Vagina (tissue), 2 donors: Measurements from ENCODE around the gene PNMT.

Source experiments
- CTCF ChIP-seq, 3 experiments: fragments of 450-650 bp in 2 of 3; fragments of 200-600 bp in 1 of 3; sonication (generic) in 1 of 3; IDR thresholded peaks; one replicate each; pipeline ENCODE4 v1.5.1; 2017 to 2019; ENCODE audit warnings: antibody characterized with exemption in 3 of 3, mild to moderate bottlenecking in 2 of 3, moderate library complexity in 2 of 3
- POLR2A ChIP-seq, 2 donors: fragments of 450-650 bp; IDR thresholded peaks; one replicate each; pipeline ENCODE4 v1.6.1; 2017; ENCODE audit warnings: antibody characterized with exemption in 2 of 2, mild to moderate bottlenecking in 2 of 2, moderate library complexity in 2 of 2
- POLR2AphosphoS5 ChIP-seq, 2 donors: sonication (generic); formaldehyde crosslinking; IDR thresholded peaks; one replicate each; pipeline ENCODE4 v1.9.0; 2017; ENCODE audit warnings: antibody characterized with exemption in 2 of 2, mild to moderate bottlenecking in 2 of 2, low read depth in 1 of 2; ENCODE audit not compliant: insufficient read depth in 1 of 2

GRCh38 chr17:39663688-39664580 lies 4.3 kb upstream of the PNMT start:
- TF ChIP-seq POLR2A (IDR thresholded peaks at IDR 0.05) (no peak), CTCF (IDR thresholded peaks at IDR 0.05) (no peak), POLR2AphosphoS5 (IDR thresholded peaks at IDR 0.05; ENCODE audit: insufficient read depth in 1 of 2, low read depth in 1 of 2) (no peak)
